Endothelial cell of umbilical vein (primary cell): ENCODE data around the gene CAMTA1. TPM values are rescaled to one million over a fixed set of nuclear protein-coding genes. Genes with fewer than 3 reads are reported as not detected.

Experiments used
- BruUV-seq: library from RNA; stranded (reverse); fragments of 400-500 nt; replicated peaks from 2 replicates; lab custom pipeline; 2021; lab: Mats Ljungman, UMichigan
- CTCF ChIA-PET: fragments of 300-600, 350-600 bp; sonication (Branson Sonifier 250); formaldehyde crosslinking; loops from one replicate; lab custom pipeline; 2021; ENCODE audit warnings: antibody characterized with exemption, inconsistent platforms; lab: Charles Lee
- POLR2A ChIA-PET: fragments of 300-600, 350-600 bp; sonication (Branson Sonifier 250); formaldehyde crosslinking; loops from one replicate; lab custom pipeline; 2021; ENCODE audit warnings: antibody characterized with exemption, inconsistent platforms; lab: Charles Lee
- DNase-seq: peaks from one replicate; pipeline ENCODE4 v3.0.0-alpha.2; 2011; ENCODE audit warnings: low read depth, low spot score
- FAIRE-seq: peaks from 2 replicates; lab custom pipeline; 2011; peaks lifted over from hg19 to GRCh38; lab: Jason Lieb, UNC
- H2AFZ ChIP-seq: 2 replicates; pipeline ENCODE4 v1.6.0; 2012; ENCODE audit warnings: low read depth, low read length, control low read depth, inconsistent platforms
- H3K27ac ChIP-seq: 2 replicates; pipeline ENCODE4 v1.5.1; 2011; ENCODE audit warnings: low read depth, mild to moderate bottlenecking, control low read depth, low read length, moderate library complexity; ENCODE audit not compliant: insufficient read depth
- H3K27me3 ChIP-seq, 2 experiments: 2 replicates each; pipeline versions ENCODE4 v1.6.0 to v1.6.1; 2011; ENCODE audit warnings: low read length in 2 of 2, mixed read lengths in 1 of 2; ENCODE audit not compliant: control insufficient read depth in 2 of 2, insufficient read depth in 2 of 2
- H3K36me3 ChIP-seq, 2 experiments: 2 replicates in 1 of 2; 3 replicates in 1 of 2; pipeline ENCODE4 v1.5.1; 2011; ENCODE audit warnings: low read length in 2 of 2, mild to moderate bottlenecking in 1 of 2, moderate library complexity in 1 of 2; ENCODE audit not compliant: control insufficient read depth in 2 of 2, insufficient read depth in 2 of 2; ENCODE audit errors: extremely low read depth in 1 of 2
- H3K4me1 ChIP-seq: 3 replicates; pipeline ENCODE4 v1.5.1; 2011; ENCODE audit warnings: mild to moderate bottlenecking, low read length; ENCODE audit not compliant: control insufficient read depth, insufficient read depth; ENCODE audit errors: extremely low read depth
- H3K4me2 ChIP-seq: 2 replicates; pipeline ENCODE4 v1.6.1; 2011; ENCODE audit warnings: low read length, control low read depth, mixed read lengths; ENCODE audit not compliant: insufficient read depth
- H3K4me3 ChIP-seq, 3 experiments: fragments of 200-600 bp in 1 of 3; sonication (generic), shearing (Covaris generic) in 1 of 3; replicated peaks in 1 of 3; 2 replicates each; pipeline ENCODE4 v1.5.1; 2011 to 2016; ENCODE audit warnings: control low read depth in 3 of 3, low read length in 3 of 3, mild to moderate bottlenecking in 2 of 3, inconsistent platforms in 1 of 3, low read depth in 1 of 3, moderate library complexity in 1 of 3; ENCODE audit not compliant: insufficient read depth in 1 of 3
- H3K79me2 ChIP-seq: 2 replicates; pipeline ENCODE4 v1.6.0; 2012; ENCODE audit warnings: low read length, inconsistent platforms; ENCODE audit not compliant: control insufficient read depth, insufficient read depth
- H3K9ac ChIP-seq: replicated peaks from 2 replicates; pipeline ENCODE3; 2011; ENCODE audit warnings: low read length, control low read depth; ENCODE audit not compliant: insufficient read depth; ENCODE audit errors: extremely low read depth
- H3K9me1 ChIP-seq: replicated peaks from 3 replicates; pipeline ENCODE4 v1.6.0; 2011; ENCODE audit warnings: mild to moderate bottlenecking, low read length; ENCODE audit not compliant: control insufficient read depth, insufficient read depth; ENCODE audit errors: extremely low read depth
- H3K9me3 ChIP-seq: replicated peaks from 2 replicates; pipeline ENCODE4 v1.5.1; 2012; ENCODE audit warnings: low read length, inconsistent platforms; ENCODE audit not compliant: control insufficient read depth, insufficient read depth
- H4K20me1 ChIP-seq: replicated peaks from 2 replicates; pipeline ENCODE3; 2011; ENCODE audit warnings: mild to moderate bottlenecking, low read length; ENCODE audit not compliant: control insufficient read depth, insufficient read depth; ENCODE audit errors: extremely low read depth
- CTCF ChIP-seq, 2 donors: IDR thresholded peaks; 1 replicate in 1 of 2; 2 replicates in 1 of 2; pipeline ENCODE4 v1.5.1; 2011; ENCODE audit warnings: low read length in 2 of 2, mild to moderate bottlenecking in 2 of 2, moderate library complexity in 2 of 2, control low read depth in 1 of 2, inconsistent platforms in 1 of 2, low read depth in 1 of 2; ENCODE audit not compliant: insufficient read depth in 1 of 2; ENCODE audit errors: extremely low read depth in 1 of 2
- EZH2 ChIP-seq: IDR thresholded peaks from 2 replicates; pipeline ENCODE4 v1.6.1; 2012; ENCODE audit warnings: borderline replicate concordance, low read depth, mild to moderate bottlenecking, moderate library complexity, low read length, inconsistent platforms; ENCODE audit not compliant: severe bottlenecking
- FOS ChIP-seq: IDR thresholded peaks from 2 replicates; pipeline ENCODE4 v1.6.1; 2011; ENCODE audit warnings: mild to moderate bottlenecking, low read length, moderate library complexity, borderline replicate concordance; ENCODE audit not compliant: insufficient read depth
- GATA2 ChIP-seq: IDR thresholded peaks from 2 replicates; pipeline ENCODE4 v1.7.0; 2011; ENCODE audit warnings: low read depth, mild to moderate bottlenecking, moderate library complexity, mixed read lengths, low read length; ENCODE audit not compliant: insufficient read length, insufficient read depth
- JUN ChIP-seq: IDR thresholded peaks from 2 replicates; pipeline ENCODE4 v1.6.1; 2011; ENCODE audit warnings: borderline replicate concordance, low read depth; ENCODE audit not compliant: insufficient read length, insufficient read depth
- MYC ChIP-seq: IDR thresholded peaks from one replicate; pipeline ENCODE4 v1.6.1; 2011; ENCODE audit warnings: mild to moderate bottlenecking, low read depth, low read length
- POLR2A ChIP-seq: IDR thresholded peaks from 2 replicates; pipeline ENCODE4 v1.6.1; 2012; ENCODE audit warnings: low read depth, mild to moderate bottlenecking, control low read depth, low read length
- POLR2AphosphoS5 ChIP-seq: IDR thresholded peaks from 2 replicates; pipeline ENCODE4 v1.6.1; 2012; ENCODE audit warnings: low read depth, mild to moderate bottlenecking, control low read depth, low read length, moderate library complexity; ENCODE audit not compliant: insufficient read depth
- dilution Hi-C: fragments of 300-500 bp; cut with MboI; formaldehyde crosslinking; loops from one replicate; pipeline ENCODE4 v1.15.0; 2019; ENCODE audit warnings: low sequenced_read_pairs; ENCODE audit not compliant: extremely low pct_ligation_motif_present
- intact Hi-C: fragments of 100-400 bp; cut with micrococcal nuclease; formaldehyde crosslinking; loops from one replicate; pipeline ENCODE4 v1.10.0; 2022
- polyA plus RNA-seq, 4 experiments: library from polyadenylated mRNA; depleted of rRNA in 3 of 4; stranded (reverse) in 3 of 4; unstranded in 1 of 4; fragments of >200 nt; gene quantifications; 2 replicates each; pipeline versions ENCODE4 v1.2.1 to v1.2.3, GENCODE V29; 2011 to 2012; ENCODE audit warnings: missing spikeins in 1 of 4
- total RNA-seq: library from RNA; stranded (reverse); gene quantifications from 2 replicates; pipeline ENCODE4 v1.2.3, GENCODE V29; 2021
- TF ChIP-seq, protein P1 (sequence below): IDR thresholded peaks from 2 replicates; pipeline ENCODE4 v1.6.1; 2011; ENCODE audit not compliant: insufficient read depth, insufficient read length

CAMTA1 gene
- total and polyA plus RNA-seq, 2 donors (not counting 3 experiments of a cell fraction or from before 2014, with no cell fraction given) = 50.8 to 92.7 TPM

DNA sequence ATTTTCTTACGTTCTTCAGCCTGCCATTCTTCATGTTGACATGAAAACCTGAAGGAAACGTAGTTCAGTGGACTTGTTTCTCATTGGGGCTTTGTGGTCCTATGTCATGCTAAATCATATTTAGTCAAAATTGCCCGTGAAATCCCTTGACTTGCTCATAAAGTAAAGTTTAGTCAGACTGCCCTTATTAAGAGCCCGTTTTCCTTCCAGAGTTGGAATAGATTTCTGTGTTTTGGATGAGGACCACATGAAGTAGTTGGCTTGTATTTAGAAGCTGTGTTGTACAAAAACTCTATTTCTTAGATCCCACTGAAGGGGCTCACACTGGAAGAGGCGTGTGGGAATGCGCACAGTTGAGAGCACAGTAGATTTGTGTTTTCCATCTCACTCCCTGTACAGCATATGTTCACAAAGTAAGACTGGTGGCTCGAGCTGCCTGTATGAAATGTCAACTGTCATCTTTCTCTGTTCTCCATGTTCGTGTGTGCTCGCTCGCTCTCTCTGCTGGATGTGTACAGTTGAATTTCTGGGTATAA lies 42.4 kb downstream of the CAMTA1 start:
- FAIRE-seq = no peak
- ChIA-PET CTCF (interaction anchor here (1.5 kb wide), 1 partner anchor 17 kb away, joined by 4 read pairs; no protein-coding TSS in a partner anchor), POLR2A (no interaction called here)
- no peaks in the 10 kb centered on the region for H3K36me3 ChIP-seq
- no peaks in the 10 kb centered on the region for H4K20me1 ChIP-seq
- dilution Hi-C loops = no loop called here
- H2AFZ ChIP-seq = no peak overlapping the region
- H3K4me2 ChIP-seq = no peak overlapping the region
- TF ChIP-seq JUN (no peak), FOS (no peak), GATA2 (no peak), EZH2 (no peak)
- TF ChIP-seq, protein P1, sequence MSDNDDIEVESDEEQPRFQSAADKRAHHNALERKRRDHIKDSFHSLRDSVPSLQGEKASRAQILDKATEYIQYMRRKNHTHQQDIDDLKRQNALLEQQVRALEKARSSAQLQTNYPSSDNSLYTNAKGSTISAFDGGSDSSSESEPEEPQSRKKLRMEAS = no peak
- no peaks in the 10 kb centered on the region for H3K4me1 ChIP-seq
- no peak overlapping the region for H3K9ac ChIP-seq
- intact Hi-C loops = no loop called here
- H3K4me3 ChIP-seq = no peak overlapping the region
- no peaks in the 10 kb centered on the region for H3K9me1 ChIP-seq
- no peaks in the 10 kb centered on the region for H3K27me3 ChIP-seq
- BruUV-seq = no TSS peak
- no peaks in the 10 kb centered on the region for H3K9me3 ChIP-seq
- H3K27ac ChIP-seq = no peak overlapping the region
- H3K79me2 ChIP-seq = peaks cover 5% of the 10 kb centered on the region
- DNase-seq = no peak

- BruUV-seq = no TSS peak
- DNase-seq = no peak
- H3K9me1 ChIP-seq = no peaks in the 10 kb centered on the region
- no peak overlapping the region for H2AFZ ChIP-seq
- intact Hi-C loops = no loop called here
- H3K79me2 ChIP-seq = peaks cover 7% of the 10 kb centered on the region
- H3K4me1 ChIP-seq = no peaks in the 10 kb centered on the region
- H4K20me1 ChIP-seq = no peaks in the 10 kb centered on the region
- peaks cover 0 to under 1% of the 10 kb centered on the region in 2 experiments for H3K36me3 ChIP-seq
- H3K9ac ChIP-seq = no peak overlapping the region
- H3K4me3 ChIP-seq = no peak overlapping the region
- TF ChIP-seq CTCF (IDR thresholded peaks at IDR 0.05; ENCODE audit: extremely low read depth in 1 of 2, insufficient read depth in 1 of 2, low read depth in 1 of 2, low read length in 2 of 2) (no peak), JUN (no peak), EZH2 (no peak), FOS (no peak), GATA2 (no peak), POLR2A (no peak), POLR2AphosphoS5 (no peak), MYC (no peak)
- TF ChIP-seq, protein P1 = no peak
- no peak overlapping the region for H3K4me2 ChIP-seq
- no peak overlapping the region for H3K27ac ChIP-seq
- H3K27me3 ChIP-seq = no peaks in the 10 kb centered on the region
- no peak for FAIRE-seq
- H3K9me3 ChIP-seq = no peaks in the 10 kb centered on the region
- POLR2A ChIA-PET = no interaction called here
- CTCF ChIA-PET = interaction anchor here (1.8 kb wide), 1 partner anchor 14 kb away, joined by 3 read pairs; no protein-coding TSS in a partner anchor
- dilution Hi-C loops = no loop called here
Measured at GRCh38 chr1:6831366-6831765, 46.1 kb downstream of the CAMTA1 start.
